ENCODE data around the gene TRIO.

The TRIO gene

GRCh38 chr5:14513266-14513665, 370.1 kb downstream of the TRIO start:
- Mint-ChIP-seq H3K36me3 (ENCODE audit: low read depth) (no peaks in the 10 kb centered on the region), H3K4me3 (no peak overlapping the region), H3K9me3 (peaks cover 4% of the 10 kb centered on the region), H3K27me3 (ENCODE audit: low read depth) (no peaks in the 10 kb centered on the region), H3K4me1 (ENCODE audit: low read depth) (no peaks in the 10 kb centered on the region), H3K27ac (no peak overlapping the region)

DNA sequence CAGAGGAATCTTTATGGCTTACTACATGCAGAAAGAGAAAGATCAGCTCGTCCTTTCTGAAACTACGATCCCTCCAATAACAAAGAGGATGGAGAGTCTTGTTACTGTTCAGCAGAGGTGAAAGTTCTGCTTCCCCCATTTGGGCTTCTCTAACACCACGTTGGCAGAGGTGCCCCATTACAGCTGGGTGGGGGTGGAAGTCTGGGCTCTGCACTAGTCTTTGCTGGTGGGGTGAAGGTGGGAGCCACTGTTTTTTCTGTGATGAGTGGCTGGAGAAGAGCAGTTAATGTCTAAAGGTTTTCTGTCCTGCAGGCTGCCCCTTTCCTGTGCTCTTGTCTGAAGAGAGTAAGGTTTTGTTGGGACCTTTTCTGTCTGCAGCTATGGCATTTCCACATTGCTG, 373.8 kb downstream of the TRIO start:
- H3K9me3 Mint-ChIP-seq: peaks cover 4% of the 10 kb centered on the region
- H3K4me3 Mint-ChIP-seq: no peak overlapping the region
- H3K4me1 Mint-ChIP-seq (ENCODE audit: low read depth): no peaks in the 10 kb centered on the region
- no peaks in the 10 kb centered on the region for H3K27me3 Mint-ChIP-seq (ENCODE audit: low read depth)
- H3K27ac Mint-ChIP-seq: no peak overlapping the region
- no peaks in the 10 kb centered on the region for H3K36me3 Mint-ChIP-seq (ENCODE audit: low read depth)

DNA sequence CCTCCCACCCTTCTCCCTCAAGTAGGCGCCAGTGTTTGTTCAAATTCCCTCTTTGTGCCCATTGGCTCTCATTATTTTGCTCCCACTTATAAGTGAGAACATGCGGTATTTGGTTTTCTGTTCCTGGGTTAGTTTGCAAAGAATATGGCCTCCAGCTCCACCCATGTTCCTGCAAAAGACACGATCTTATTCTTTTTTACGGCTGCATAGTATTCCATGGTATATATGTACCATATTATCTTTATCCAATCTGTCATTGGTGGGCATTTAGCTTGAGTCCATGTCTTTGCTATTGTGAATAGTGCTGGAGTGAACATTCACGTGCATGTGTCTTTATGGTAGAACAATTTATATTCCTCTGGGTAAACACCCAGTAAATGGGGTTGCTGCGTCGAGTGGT, 375.5 kb downstream of the TRIO start:
- Mint-ChIP-seq H3K27me3 (ENCODE audit: low read depth) (no peaks in the 10 kb centered on the region), H3K4me1 (ENCODE audit: low read depth) (no peaks in the 10 kb centered on the region), H3K36me3 (ENCODE audit: low read depth) (no peaks in the 10 kb centered on the region), H3K27ac (no peak overlapping the region), H3K9me3 (peaks cover 7% of the 10 kb centered on the region), H3K4me3 (no peak overlapping the region)

GRCh38 chr5:14521748-14522147, 378.6 kb downstream of the TRIO start:
- no peaks in the 10 kb centered on the region for H3K4me1 Mint-ChIP-seq (ENCODE audit: low read depth)
- no peaks in the 10 kb centered on the region for H3K27me3 Mint-ChIP-seq (ENCODE audit: low read depth)
- peaks cover 3% of the 10 kb centered on the region for H3K9me3 Mint-ChIP-seq
- no peaks in the 10 kb centered on the region for H3K36me3 Mint-ChIP-seq (ENCODE audit: low read depth)
- no peak overlapping the region for H3K27ac Mint-ChIP-seq
- H3K4me3 Mint-ChIP-seq: no peak overlapping the region

DNA sequence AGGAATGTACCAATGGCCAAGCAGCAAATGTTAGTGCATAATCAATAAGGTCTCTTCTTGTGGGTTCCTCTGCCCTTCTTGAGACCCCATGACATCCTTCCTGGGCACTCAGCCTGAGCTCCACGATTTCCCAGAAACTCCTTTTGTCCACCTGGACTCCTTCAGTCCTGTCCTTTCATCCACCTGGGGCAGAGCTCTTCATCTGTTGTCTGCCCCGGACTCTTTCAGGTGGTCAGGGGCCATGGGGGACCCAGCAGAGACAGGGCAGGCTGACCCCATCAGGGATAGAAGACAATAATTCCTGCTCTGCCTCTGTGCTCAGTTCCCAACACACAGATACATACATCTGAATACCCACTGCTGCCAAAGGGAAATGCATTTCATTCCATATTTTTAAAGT, 379.6 kb downstream of the TRIO start:
- no peaks in the 10 kb centered on the region for H3K4me1 Mint-ChIP-seq (ENCODE audit: low read depth)
- no peak overlapping the region for H3K27ac Mint-ChIP-seq
- no peak overlapping the region for H3K4me3 Mint-ChIP-seq
- peaks cover 3% of the 10 kb centered on the region for H3K9me3 Mint-ChIP-seq
- no peaks in the 10 kb centered on the region for H3K27me3 Mint-ChIP-seq (ENCODE audit: low read depth)
- no peaks in the 10 kb centered on the region for H3K36me3 Mint-ChIP-seq (ENCODE audit: low read depth)

DNA sequence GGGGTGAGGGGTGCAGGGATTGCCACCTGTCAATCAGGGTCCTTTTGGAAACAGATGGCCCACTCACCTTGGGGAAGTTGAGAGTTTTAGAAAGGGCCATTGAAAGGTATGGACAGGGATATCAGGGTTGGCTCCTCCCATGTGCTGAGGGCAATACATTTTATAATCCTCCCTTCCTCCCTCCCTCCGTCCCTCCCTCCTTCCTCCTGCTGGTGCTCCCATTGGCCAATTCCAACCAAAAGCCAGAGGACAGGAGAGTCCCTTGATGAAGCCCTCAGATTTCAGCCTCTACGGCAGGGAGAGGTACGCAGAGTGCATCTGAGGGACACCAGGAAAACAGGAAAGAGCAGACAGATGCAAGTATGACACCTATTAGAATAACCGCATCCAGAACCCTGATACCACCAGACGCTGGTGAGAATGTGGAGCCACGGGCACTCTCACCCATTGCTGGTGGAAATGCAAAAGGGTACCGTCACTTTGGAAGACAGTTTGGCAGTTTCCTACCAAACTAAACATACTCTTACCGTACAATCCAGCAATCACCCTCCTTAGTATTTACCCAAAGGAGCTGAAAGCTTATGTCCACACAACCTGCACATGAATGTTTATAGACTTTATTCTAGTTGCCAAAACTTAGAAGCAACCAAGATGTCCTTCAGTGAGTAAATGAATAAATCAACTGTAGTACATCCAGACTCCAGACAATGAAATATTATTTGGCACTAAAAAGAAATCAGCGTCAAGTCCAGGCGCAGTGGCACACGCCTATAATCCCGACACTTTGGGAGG, 380.3 kb downstream of the TRIO start:
- Mint-ChIP-seq H3K4me1 (ENCODE audit: low read depth) (no peaks in the 10 kb centered on the region), H3K4me3 (no peak overlapping the region), H3K27me3 (ENCODE audit: low read depth) (no peaks in the 10 kb centered on the region), H3K9me3 (peaks cover 3% of the 10 kb centered on the region), H3K27ac (no peak overlapping the region), H3K36me3 (ENCODE audit: low read depth) (no peaks in the 10 kb centered on the region)

GRCh38 chr5:14525397-14525796, 382.3 kb downstream of the TRIO start:
- H3K4me3 Mint-ChIP-seq: no peak overlapping the region
- H3K9me3 Mint-ChIP-seq: peaks cover 3% of the 10 kb centered on the region
- no peaks in the 10 kb centered on the region for H3K36me3 Mint-ChIP-seq (ENCODE audit: low read depth)
- no peaks in the 10 kb centered on the region for H3K4me1 Mint-ChIP-seq (ENCODE audit: low read depth)
- H3K27ac Mint-ChIP-seq: no peak overlapping the region
- no peaks in the 10 kb centered on the region for H3K27me3 Mint-ChIP-seq (ENCODE audit: low read depth)

GRCh38 chr5:14526493-14526892, 383.4 kb downstream of the TRIO start:
- Mint-ChIP-seq H3K27ac (no peak overlapping the region), H3K9me3 (peaks cover 3% of the 10 kb centered on the region), H3K4me3 (no peak overlapping the region), H3K27me3 (ENCODE audit: low read depth) (no peaks in the 10 kb centered on the region), H3K4me1 (ENCODE audit: low read depth) (no peaks in the 10 kb centered on the region), H3K36me3 (ENCODE audit: low read depth) (no peaks in the 10 kb centered on the region)

DNA sequence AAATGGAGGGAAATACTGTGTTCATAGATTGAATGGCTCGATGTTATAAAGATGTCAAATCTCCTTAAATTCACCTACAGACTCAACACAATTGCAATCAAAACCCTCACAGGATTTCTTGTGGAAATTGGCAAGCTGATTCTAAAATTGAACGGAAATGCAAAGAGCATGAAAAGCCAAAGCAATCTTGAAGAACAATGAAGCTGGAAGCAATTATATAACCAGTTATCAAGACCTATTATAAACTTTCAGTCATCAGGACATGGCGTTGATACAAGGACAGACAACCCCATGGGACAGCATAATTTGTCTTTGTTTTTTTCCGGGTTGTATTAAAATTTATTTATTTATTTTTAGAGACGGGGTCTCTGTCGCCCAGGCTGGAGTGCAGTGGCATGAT, 385.0 kb downstream of the TRIO start:
- Mint-ChIP-seq H3K36me3 (ENCODE audit: low read depth) (no peaks in the 10 kb centered on the region), H3K27ac (no peak overlapping the region), H3K4me1 (ENCODE audit: low read depth) (no peaks in the 10 kb centered on the region), H3K27me3 (ENCODE audit: low read depth) (no peaks in the 10 kb centered on the region), H3K4me3 (no peak overlapping the region), H3K9me3 (no peaks in the 10 kb centered on the region)

GRCh38 chr5:14528926-14529325, 385.8 kb downstream of the TRIO start:
- Mint-ChIP-seq H3K36me3 (ENCODE audit: low read depth) (no peaks in the 10 kb centered on the region), H3K4me1 (ENCODE audit: low read depth) (no peaks in the 10 kb centered on the region), H3K4me3 (no peak overlapping the region), H3K9me3 (no peaks in the 10 kb centered on the region), H3K27ac (no peak overlapping the region), H3K27me3 (ENCODE audit: low read depth) (no peaks in the 10 kb centered on the region)

DNA sequence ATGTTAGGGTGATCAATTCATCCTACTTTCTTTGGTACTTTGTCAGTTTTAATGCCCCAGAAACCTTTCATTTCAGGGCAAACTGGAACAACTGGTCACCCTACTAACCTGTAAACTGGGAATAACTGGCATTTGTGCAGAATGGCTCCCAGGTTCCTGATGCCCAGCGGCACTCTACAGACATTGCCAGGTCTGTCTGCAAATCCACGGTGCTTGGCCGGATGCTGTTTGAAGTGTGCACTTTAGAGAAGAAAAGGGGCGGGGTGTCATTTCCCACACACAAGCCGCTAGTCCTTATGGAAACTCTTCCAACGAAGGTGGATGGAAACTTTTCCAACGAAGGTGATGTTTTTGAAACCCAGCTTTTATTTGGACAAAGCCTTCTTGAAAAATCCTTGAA, 388.5 kb downstream of the TRIO start:
- H3K4me1 Mint-ChIP-seq (ENCODE audit: low read depth): no peaks in the 10 kb centered on the region
- H3K4me3 Mint-ChIP-seq: no peak overlapping the region
- H3K27me3 Mint-ChIP-seq (ENCODE audit: low read depth): no peaks in the 10 kb centered on the region
- no peaks in the 10 kb centered on the region for H3K9me3 Mint-ChIP-seq
- H3K36me3 Mint-ChIP-seq (ENCODE audit: low read depth): no peaks in the 10 kb centered on the region
- H3K27ac Mint-ChIP-seq: no peak overlapping the region

GRCh38 chr5:14532180-14532579, 389.0 kb downstream of the TRIO start:
- Mint-ChIP-seq H3K27ac (no peak overlapping the region), H3K4me3 (no peak overlapping the region), H3K27me3 (ENCODE audit: low read depth) (no peaks in the 10 kb centered on the region)

DNA sequence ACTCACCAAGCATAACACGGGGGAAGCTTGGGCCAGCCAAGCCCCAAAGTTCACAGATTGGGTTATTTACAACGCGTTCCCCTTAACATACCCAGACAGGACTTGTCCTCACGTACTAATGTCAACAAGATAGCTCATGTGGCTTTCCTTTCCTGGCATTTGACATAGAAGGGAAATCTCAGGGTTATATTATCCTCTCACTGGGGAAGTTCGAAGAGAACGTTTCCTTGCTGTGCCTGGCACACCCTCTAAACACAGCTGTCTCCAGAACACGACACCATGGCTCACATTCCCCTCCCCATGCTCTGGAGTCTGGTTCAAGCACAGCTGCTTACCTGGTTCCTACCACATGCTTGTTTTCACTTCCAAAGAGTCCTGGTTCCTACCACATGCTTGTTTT, 391.6 kb downstream of the TRIO start:
- no peak overlapping the region for H3K4me3 Mint-ChIP-seq
- H3K36me3 Mint-ChIP-seq (ENCODE audit: low read depth): no peaks in the 10 kb centered on the region
- H3K4me1 Mint-ChIP-seq (ENCODE audit: low read depth): no peaks in the 10 kb centered on the region
- no peaks in the 10 kb centered on the region for H3K27me3 Mint-ChIP-seq (ENCODE audit: low read depth)
- no peak overlapping the region for H3K27ac Mint-ChIP-seq
- H3K9me3 Mint-ChIP-seq: peaks cover 4% of the 10 kb centered on the region

More at GRCh38 chr5:14532180-14532579, 389.0 kb downstream of the TRIO start:
- no peaks in the 10 kb centered on the region for H3K4me1 Mint-ChIP-seq (ENCODE audit: low read depth)
- H3K36me3 Mint-ChIP-seq (ENCODE audit: low read depth): no peaks in the 10 kb centered on the region
- no peaks in the 10 kb centered on the region for H3K9me3 Mint-ChIP-seq

DNA sequence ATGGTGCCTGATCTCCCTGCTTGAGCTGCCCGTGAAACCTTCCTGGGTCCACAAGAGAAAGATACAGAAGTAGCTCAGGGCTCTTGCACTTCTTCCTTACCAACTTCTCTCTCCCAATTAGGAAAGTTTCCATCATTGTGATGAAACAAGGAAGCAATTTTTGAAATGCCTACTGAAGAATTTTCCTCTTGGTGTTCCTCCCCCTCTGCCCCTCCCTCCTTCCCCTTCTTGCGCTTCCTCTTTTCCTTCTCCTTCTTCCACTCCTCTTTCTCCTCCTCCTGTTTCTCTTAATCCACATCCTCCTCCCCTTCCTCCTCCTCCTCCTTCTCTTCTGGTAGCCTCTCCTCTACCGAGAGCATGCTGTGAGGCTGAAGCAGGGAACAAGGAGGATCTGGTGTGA, 402.2 kb downstream of the TRIO start:
- H3K27me3 Mint-ChIP-seq (ENCODE audit: low read depth): no peaks in the 10 kb centered on the region
- peaks cover 20% of the 10 kb centered on the region for H3K9me3 Mint-ChIP-seq
- no peak overlapping the region for H3K27ac Mint-ChIP-seq
- peaks cover 5% of the 10 kb centered on the region for H3K4me1 Mint-ChIP-seq (ENCODE audit: low read depth)
- no peaks in the 10 kb centered on the region for H3K36me3 Mint-ChIP-seq (ENCODE audit: low read depth)
- H3K4me3 Mint-ChIP-seq: no peak overlapping the region

DNA sequence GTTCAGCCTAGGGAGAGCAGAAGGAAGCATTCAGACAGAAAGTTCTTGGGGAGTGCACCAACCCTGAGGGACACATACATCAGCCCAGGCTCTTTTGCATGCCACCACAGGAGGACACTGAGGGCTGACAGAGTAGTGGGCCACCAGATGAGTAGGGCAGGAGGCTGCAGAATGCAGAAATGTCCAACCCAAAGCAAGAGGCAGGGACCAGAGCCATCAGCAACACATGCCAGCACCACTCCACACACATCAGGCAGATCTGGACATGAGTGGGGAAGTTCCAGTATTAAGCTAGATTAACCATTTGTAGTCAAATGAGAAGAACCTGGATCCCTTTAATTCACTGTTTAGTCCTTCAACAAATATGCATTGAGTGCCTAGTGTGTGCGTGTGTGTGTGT, 402.7 kb downstream of the TRIO start:
- Mint-ChIP-seq H3K27me3 (ENCODE audit: low read depth) (no peaks in the 10 kb centered on the region), H3K4me3 (no peak overlapping the region), H3K9me3 (peaks cover 15% of the 10 kb centered on the region), H3K4me1 (ENCODE audit: low read depth) (peaks cover 5% of the 10 kb centered on the region), H3K36me3 (ENCODE audit: low read depth) (no peaks in the 10 kb centered on the region), H3K27ac (no peak overlapping the region)

GRCh38 chr5:14547666-14548065, 404.5 kb downstream of the TRIO start:
- peaks cover 5% of the 10 kb centered on the region for H3K4me1 Mint-ChIP-seq (ENCODE audit: low read depth)
- H3K9me3 Mint-ChIP-seq: no peaks in the 10 kb centered on the region
- no peak overlapping the region for H3K4me3 Mint-ChIP-seq
- H3K36me3 Mint-ChIP-seq (ENCODE audit: low read depth): no peaks in the 10 kb centered on the region
- no peak overlapping the region for H3K27ac Mint-ChIP-seq
- no peaks in the 10 kb centered on the region for H3K27me3 Mint-ChIP-seq (ENCODE audit: low read depth)
